Measurements from ENCODE around the gene CEP170B.

CEP170B gene

GRCh38 chr14:104868060-104868740 lies 3.1 kb downstream of the CEP170B start:
- DNase-seq: no peak

GRCh38 chr14:104868811-104869572 lies 3.9 kb downstream of the CEP170B start:
- no peak for DNase-seq

GRCh38 chr14:104869669-104870367 lies 4.8 kb downstream of the CEP170B start:
- DNase-seq: no peak

- DNase-seq: no peak
Measured at GRCh38 chr14:104870368-104871144, 5.5 kb downstream of the CEP170B start.

- DNase-seq: no peak
Measured at GRCh38 chr14:104871145-104871655, 6.1 kb downstream of the CEP170B start.

GRCh38 chr14:104871656-104872468 lies 6.8 kb downstream of the CEP170B start:
- DNase-seq: no peak

GRCh38 chr14:104872469-104873341 lies 7.6 kb downstream of the CEP170B start:
- no peak for DNase-seq

- no peak for DNase-seq
Measured at GRCh38 chr14:104873380-104874055, 8.4 kb downstream of the CEP170B start.

- DNase-seq: no peak
Measured at GRCh38 chr14:104874110-104874531, 9.1 kb downstream of the CEP170B start.

GRCh38 chr14:104874571-104875411 lies 9.7 kb downstream of the CEP170B start:
- DNase-seq: no peak

- no peak for DNase-seq
Measured at GRCh38 chr14:104875412-104875751, 10.3 kb downstream of the CEP170B start.

- no peak for DNase-seq
Measured at GRCh38 chr14:104875811-104876210, 10.7 kb downstream of the CEP170B start.

- peak; percentile 32 for DNase-seq
Measured at GRCh38 chr14:104876251-104876699, 11.2 kb downstream of the CEP170B start.

- no peak for DNase-seq
Measured at GRCh38 chr14:104877066-104877805, 12.2 kb downstream of the CEP170B start.

- no peak for DNase-seq
Measured at GRCh38 chr14:104877806-104878550, 12.9 kb downstream of the CEP170B start.

- no peak for DNase-seq
Measured at GRCh38 chr14:104878582-104878981, 13.5 kb downstream of the CEP170B start.

- DNase-seq: no peak
Measured at GRCh38 chr14:104879201-104879982, 14.3 kb downstream of the CEP170B start.
